ENCODE measurements around the gene TNFRSF14. TPM values are rescaled to one million over a fixed set of nuclear protein-coding genes. Genes with fewer than 3 reads are reported as not detected.

Gene TNFRSF14
- total RNA-seq, 3 donors from 2014 or later: 55.8 to 75.8 (median 67.8) TPM

GRCh38 chr1:2542246-2542915 is 13.8 kb upstream of the TNFRSF14 start:
- Histone ChIP-seq H3K36me3 (no peaks in the 10 kb centered on the region), H3K4me1 (peaks cover 18 to 27% of the 10 kb centered on the region in 2 donors), H3K4me3 (no peak overlapping the region), H3K27me3 (peaks cover 5 to 25% of the 10 kb centered on the region in 2 donors), H3K27ac (no peak overlapping the region), H3K9me3 (no peaks in the 10 kb centered on the region)
- no peak for DNase-seq (ENCODE audit: low spot score in 2 of 2)
- TF ChIP-seq, protein P1, sequence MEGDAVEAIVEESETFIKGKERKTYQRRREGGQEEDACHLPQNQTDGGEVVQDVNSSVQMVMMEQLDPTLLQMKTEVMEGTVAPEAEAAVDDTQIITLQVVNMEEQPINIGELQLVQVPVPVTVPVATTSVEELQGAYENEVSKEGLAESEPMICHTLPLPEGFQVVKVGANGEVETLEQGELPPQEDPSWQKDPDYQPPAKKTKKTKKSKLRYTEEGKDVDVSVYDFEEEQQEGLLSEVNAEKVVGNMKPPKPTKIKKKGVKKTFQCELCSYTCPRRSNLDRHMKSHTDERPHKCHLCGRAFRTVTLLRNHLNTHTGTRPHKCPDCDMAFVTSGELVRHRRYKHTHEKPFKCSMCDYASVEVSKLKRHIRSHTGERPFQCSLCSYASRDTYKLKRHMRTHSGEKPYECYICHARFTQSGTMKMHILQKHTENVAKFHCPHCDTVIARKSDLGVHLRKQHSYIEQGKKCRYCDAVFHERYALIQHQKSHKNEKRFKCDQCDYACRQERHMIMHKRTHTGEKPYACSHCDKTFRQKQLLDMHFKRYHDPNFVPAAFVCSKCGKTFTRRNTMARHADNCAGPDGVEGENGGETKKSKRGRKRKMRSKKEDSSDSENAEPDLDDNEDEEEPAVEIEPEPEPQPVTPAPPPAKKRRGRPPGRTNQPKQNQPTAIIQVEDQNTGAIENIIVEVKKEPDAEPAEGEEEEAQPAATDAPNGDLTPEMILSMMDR (IDR thresholded peaks at IDR 0.05): no peak
- TF ChIP-seq POLR2A (IDR thresholded peaks at IDR 0.05): no peak
- TF ChIP-seq POLR2AphosphoS5 (IDR thresholded peaks at IDR 0.05): no peak
- intact Hi-C loops (cut with DNase I; ENCODE audit: low total_unique reads): no loop called here

- no peaks in the 10 kb centered on the region for H3K9me3 ChIP-seq
- intact Hi-C loops (cut with DNase I; ENCODE audit: low total_unique reads): no loop called here
- H3K27ac ChIP-seq: no peak overlapping the region
- H3K4me1 ChIP-seq: peaks cover 27% of the 10 kb centered on the region in 2 donors
- no peaks in the 10 kb centered on the region for H3K36me3 ChIP-seq
- no peak for DNase-seq (ENCODE audit: low spot score in 2 of 2)
- no peak for TF ChIP-seq POLR2A (IDR thresholded peaks at IDR 0.05)
- no peak for TF ChIP-seq POLR2AphosphoS5 (IDR thresholded peaks at IDR 0.05)
- TF ChIP-seq, protein P1 (IDR thresholded peaks at IDR 0.05): no peak
- peaks cover 5 to 15% of the 10 kb centered on the region in 2 donors for H3K27me3 ChIP-seq
- peak overlapping the region in 1 of 3 donors; percentile 46 for H3K4me3 ChIP-seq
Observed at GRCh38 chr1:2543543-2544092, 12.6 kb upstream of the TNFRSF14 start.

- Histone ChIP-seq H3K9me3 (no peaks in the 10 kb centered on the region), H3K27ac (peak overlapping the region; percentile 98 to 100), H3K36me3 (no peaks in the 10 kb centered on the region), H3K27me3 (peaks cover 5 to 11% of the 10 kb centered on the region in 2 donors), H3K4me1 (peaks cover 32% of the 10 kb centered on the region in 2 donors), H3K4me3 (peak overlapping the region in 1 of 3 donors; percentile 46)
- TF ChIP-seq, protein P1 (IDR thresholded peaks at IDR 0.05): no peak
- TF ChIP-seq POLR2AphosphoS5 (IDR thresholded peaks at IDR 0.05) (no peak), POLR2A (IDR thresholded peaks at IDR 0.05) (no peak)
- DNase-seq (ENCODE audit: low spot score in 2 of 2): no peak
- intact Hi-C loops (cut with DNase I; ENCODE audit: low total_unique reads): no loop called here
Observed at GRCh38 chr1:2544093-2544874, 11.9 kb upstream of the TNFRSF14 start.

GRCh38 chr1:2544875-2545640 is 11.1 kb upstream of the TNFRSF14 start:
- Histone ChIP-seq H3K27ac (peak overlapping the region; percentile 98 to 100), H3K36me3 (no peaks in the 10 kb centered on the region), H3K4me1 (peaks cover 32 to 33% of the 10 kb centered on the region in 2 donors), H3K27me3 (peaks cover 5 to 11% of the 10 kb centered on the region in 2 donors), H3K9me3 (no peaks in the 10 kb centered on the region), H3K4me3 (no peak overlapping the region)
- TF ChIP-seq, protein P1 (IDR thresholded peaks at IDR 0.05): no peak
- TF ChIP-seq POLR2AphosphoS5 (IDR thresholded peaks at IDR 0.05) (no peak), POLR2A (IDR thresholded peaks at IDR 0.05) (no peak)
- intact Hi-C loops (cut with DNase I; ENCODE audit: low total_unique reads): no loop called here
- DNase-seq (ENCODE audit: low spot score in 2 of 2): no peak

Measured in breast epithelium (tissue), 4 donors.